ENCODE results near the gene AKT1.

AKT1 gene

GRCh38 chr14:104758981-104759969 lies 36.3 kb downstream of the AKT1 start:
- no peak overlapping the region for H3K4me2 ChIP-seq (ENCODE audit: low read depth, low read length)
- no peak for DNase-seq
- no peak overlapping the region for H3K27ac ChIP-seq (ENCODE audit: low read length)
- no peaks in the 10 kb centered on the region for H3F3A ChIP-seq (ENCODE audit: insufficient read depth, low read length)
- no peaks in the 10 kb centered on the region for H3K4me1 ChIP-seq (ENCODE audit: low read length)
- no peaks in the 10 kb centered on the region for H3K9me3 ChIP-seq (replicated peaks; ENCODE audit: insufficient read depth, low read length)
- H4K20me1 ChIP-seq (ENCODE audit: insufficient read depth, low read length) = no peaks in the 10 kb centered on the region
- H3K9me2 ChIP-seq (replicated peaks; ENCODE audit: insufficient read depth, low read length) = no peaks in the 10 kb centered on the region
- no peak overlapping the region for H3K9ac ChIP-seq (ENCODE audit: low read length)
- H3K36me3 ChIP-seq (replicated peaks; ENCODE audit: insufficient read depth, low read length) = no peaks in the 10 kb centered on the region
- no peaks in the 10 kb centered on the region for H3K27me3 ChIP-seq (replicated peaks; ENCODE audit: insufficient read depth, low read length)
- no peak for TF ChIP-seq EZH2 (optimal IDR thresholded peaks at IDR 0.05; ENCODE audit: low read depth, low read length)
- no peak for TF ChIP-seq CTCF (IDR thresholded peaks at IDR 0.05; ENCODE audit: low read length)
- TF ChIP-seq EZH2phosphoT487 (IDR thresholded peaks at IDR 0.05; ENCODE audit: low read length) = no peak
- H2AFZ ChIP-seq (ENCODE audit: low read length) = no peak overlapping the region
- no peak overlapping the region for H3K4me3 ChIP-seq (ENCODE audit: low read length)
- peaks cover 18% of the 10 kb centered on the region for H3K79me2 ChIP-seq (ENCODE audit: low read length)

- Histone ChIP-seq H3K27ac (ENCODE audit: low read length) (no peak overlapping the region), H3K4me3 (ENCODE audit: low read length) (no peak overlapping the region), H4K20me1 (ENCODE audit: insufficient read depth, low read length) (no peaks in the 10 kb centered on the region), H3K9me3 (replicated peaks; ENCODE audit: insufficient read depth, low read length) (no peaks in the 10 kb centered on the region), H2AFZ (ENCODE audit: low read length) (no peak overlapping the region), H3K4me1 (ENCODE audit: low read length) (no peaks in the 10 kb centered on the region), H3K79me2 (ENCODE audit: low read length) (peaks cover 32% of the 10 kb centered on the region), H3K4me2 (ENCODE audit: low read depth, low read length) (no peak overlapping the region), H3K36me3 (replicated peaks; ENCODE audit: insufficient read depth, low read length) (no peaks in the 10 kb centered on the region), H3K9me2 (replicated peaks; ENCODE audit: insufficient read depth, low read length) (no peaks in the 10 kb centered on the region), H3K27me3 (replicated peaks; ENCODE audit: insufficient read depth, low read length) (no peaks in the 10 kb centered on the region), H3K9ac (ENCODE audit: low read length) (no peak overlapping the region), H3F3A (ENCODE audit: insufficient read depth, low read length) (no peaks in the 10 kb centered on the region)
- DNase-seq = no peak
- TF ChIP-seq EZH2phosphoT487 (IDR thresholded peaks at IDR 0.05; ENCODE audit: low read length) (no peak), EZH2 (optimal IDR thresholded peaks at IDR 0.05; ENCODE audit: low read depth, low read length) (no peak), CTCF (IDR thresholded peaks at IDR 0.05; ENCODE audit: low read length) (no peak)
Measured at GRCh38 chr14:104757681-104758392, 37.7 kb downstream of the AKT1 start.

DNA sequence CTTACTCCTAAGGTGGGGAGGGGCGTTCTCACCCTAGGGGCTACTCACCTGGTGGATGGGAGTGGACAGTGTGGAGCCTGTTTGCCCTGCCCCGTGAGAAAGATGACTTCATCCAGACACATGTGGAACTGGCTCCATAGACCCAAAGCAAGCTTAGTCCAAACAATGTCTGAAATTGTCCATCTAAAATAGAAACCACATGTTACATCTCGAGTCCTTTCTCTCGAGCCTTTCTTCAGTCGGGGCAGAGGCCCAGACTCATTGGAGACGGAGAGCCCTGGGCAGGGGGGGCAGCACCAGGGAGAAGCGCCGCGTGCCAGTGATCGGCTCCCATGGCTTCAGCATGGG lies 38.3 kb downstream of the AKT1 start:
- H4K20me1 ChIP-seq (ENCODE audit: insufficient read depth, low read length) = no peaks in the 10 kb centered on the region
- H3K27me3 ChIP-seq (replicated peaks; ENCODE audit: insufficient read depth, low read length) = no peaks in the 10 kb centered on the region
- no peak overlapping the region for H2AFZ ChIP-seq (ENCODE audit: low read length)
- H3K27ac ChIP-seq (ENCODE audit: low read length) = no peak overlapping the region
- no peaks in the 10 kb centered on the region for H3F3A ChIP-seq (ENCODE audit: insufficient read depth, low read length)
- DNase-seq = no peak
- no peaks in the 10 kb centered on the region for H3K4me1 ChIP-seq (ENCODE audit: low read length)
- no peak overlapping the region for H3K4me2 ChIP-seq (ENCODE audit: low read depth, low read length)
- no peaks in the 10 kb centered on the region for H3K9me2 ChIP-seq (replicated peaks; ENCODE audit: insufficient read depth, low read length)
- no peaks in the 10 kb centered on the region for H3K9me3 ChIP-seq (replicated peaks; ENCODE audit: insufficient read depth, low read length)
- H3K36me3 ChIP-seq (replicated peaks; ENCODE audit: insufficient read depth, low read length) = no peaks in the 10 kb centered on the region
- peaks cover 32% of the 10 kb centered on the region for H3K79me2 ChIP-seq (ENCODE audit: low read length)
- no peak for TF ChIP-seq CTCF (IDR thresholded peaks at IDR 0.05; ENCODE audit: low read length)
- no peak for TF ChIP-seq EZH2 (optimal IDR thresholded peaks at IDR 0.05; ENCODE audit: low read depth, low read length)
- TF ChIP-seq EZH2phosphoT487 (IDR thresholded peaks at IDR 0.05; ENCODE audit: low read length) = no peak
- H3K9ac ChIP-seq (ENCODE audit: low read length) = no peak overlapping the region
- no peak overlapping the region for H3K4me3 ChIP-seq (ENCODE audit: low read length)
